Fibroblast of skin of left quadriceps (primary cell): ENCODE data around the gene APELA.
"Not testable (repeated sequence)": the region's sequence is repeated elsewhere in the genome, so short reads cannot be mapped to it uniquely, and the experiment has no call there.

ENCODE experiments used
- DNase-seq, 2 experiments: peaks; one replicate each; pipeline ENCODE4 v3.0.0-alpha.2; 2013; ENCODE audit warnings: low read depth in 2 of 2

The APELA gene

GRCh38 chr4:164924670-164925238 lies 47.8 kb downstream of the APELA start:
- DNase-seq: no peak

GRCh38 chr4:164926301-164926700 lies 49.3 kb downstream of the APELA start:
- no peak for DNase-seq

- not testable (repeated sequence) for DNase-seq
These were observed 50.1 kb downstream of the APELA start for GRCh38 chr4:164927101-164927500.

- DNase-seq: no peak
These were observed 53.7 kb downstream of the APELA start for GRCh38 chr4:164930647-164931046.

- DNase-seq: no peak
These were observed 54.8 kb downstream of the APELA start for GRCh38 chr4:164931551-164932324.

GRCh38 chr4:164933244-164933643 lies 56.3 kb downstream of the APELA start:
- DNase-seq: no peak

GRCh38 chr4:164935363-164935762 lies 58.4 kb downstream of the APELA start:
- DNase-seq: no peak

GRCh38 chr4:164935865-164936606 lies 59.1 kb downstream of the APELA start:
- not testable (repeated sequence) for DNase-seq

- DNase-seq: no peak
These were observed 60.7 kb downstream of the APELA start for GRCh38 chr4:164937576-164938270.

- no peak for DNase-seq
These were observed 66.2 kb downstream of the APELA start for GRCh38 chr4:164943192-164943591.

- no peak for DNase-seq
These were observed 68.2 kb downstream of the APELA start for GRCh38 chr4:164945146-164945545.

- DNase-seq: no peak
These were observed 69.8 kb downstream of the APELA start for GRCh38 chr4:164946810-164947209.
